GM19455 (cell line): Measurements from ENCODE around the gene RNF150.

Source experiments
- ATAC-seq: cut with Tn5 transposase; IDR thresholded peaks from one replicate; pipeline ENCODE4 v1.9.1; 2021; ENCODE audit not compliant: unreplicated experiment

The RNF150 gene

GRCh38 chr4:140930557-140930956, 202.7 kb downstream of the RNF150 start:
- no peak for ATAC-seq

GRCh38 chr4:140930011-140930410, 203.3 kb downstream of the RNF150 start:
- ATAC-seq: no peak

- no peak for ATAC-seq
Measured at GRCh38 chr4:140928880-140929279, 204.4 kb downstream of the RNF150 start.

- no peak for ATAC-seq
Measured at GRCh38 chr4:140926672-140927071, 206.6 kb downstream of the RNF150 start.

GRCh38 chr4:140925417-140925816, 207.9 kb downstream of the RNF150 start:
- no peak for ATAC-seq

- no peak for ATAC-seq
Measured at GRCh38 chr4:140924761-140925392, 208.4 kb downstream of the RNF150 start.

- ATAC-seq: no peak
Measured at GRCh38 chr4:140906993-140907962, 226.0 kb downstream of the RNF150 start.

GRCh38 chr4:140904904-140905303, 228.4 kb downstream of the RNF150 start:
- no peak for ATAC-seq

- no peak for ATAC-seq
Measured at GRCh38 chr4:140903522-140904475, 229.5 kb downstream of the RNF150 start.

- ATAC-seq: no peak
Measured at GRCh38 chr4:140901736-140902336, 231.4 kb downstream of the RNF150 start.

- no peak for ATAC-seq
Measured at GRCh38 chr4:140893939-140894338, 239.3 kb downstream of the RNF150 start.

GRCh38 chr4:140888054-140888453, 245.2 kb downstream of the RNF150 start:
- ATAC-seq: no peak

GRCh38 chr4:140887467-140887866, 245.8 kb downstream of the RNF150 start:
- no peak for ATAC-seq

GRCh38 chr4:140884431-140885058, 248.7 kb downstream of the RNF150 start:
- peak; percentile 93 for ATAC-seq

- no peak for ATAC-seq
Measured at GRCh38 chr4:140877781-140878180, 255.5 kb downstream of the RNF150 start.

GRCh38 chr4:140876615-140877364, 256.5 kb downstream of the RNF150 start:
- no peak for ATAC-seq

GRCh38 chr4:140875746-140876452, 257.4 kb downstream of the RNF150 start:
- ATAC-seq: no peak

GRCh38 chr4:140874056-140874455, 259.2 kb downstream of the RNF150 start:
- ATAC-seq: no peak

- ATAC-seq: no peak
Measured at GRCh38 chr4:140871368-140871767, 261.9 kb downstream of the RNF150 start.
